ENCODE data around the gene MSANTD7.
A peak's percentile ranks its signal among the peaks of the same experiment; 100 is the strongest.
"Not testable (repeated sequence)": the region's sequence is repeated elsewhere in the genome, so short reads cannot be mapped to it uniquely, and the experiment has no call there.

Gene MSANTD7

GRCh38 chr10:14837757-14838581 is at the start of gene MSANTD7, which contains the start of the genes CDNF and HSPA14:
Gene MSANTD7 (plus strand): TSS chr10:14838306. CDS start chr10:14842285, 3,979 bp downstream.
Gene CDNF (minus strand): TSS chr10:14838037. CDS start chr10:14837946, 91 bp downstream.
Gene HSPA14 (plus strand): TSS chr10:14838306. CDS start chr10:14838403, 97 bp downstream.
- DNase-seq = peak; percentile 96 to 100 (median 99)
- intact Hi-C loops (cut with DNase I) = loop anchor here (2.0 to 5.0 kb wide), 3 partner anchors 41 to 231 kb away; partner anchors contain the start of genes DCLRE1C and SUV39H2

- intact Hi-C loops (cut with DNase I) = no loop called here
- DNase-seq = no peak
Measured at GRCh38 chr10:14798636-14799035, 39.5 kb upstream of the MSANTD7 start.

GRCh38 chr10:14800397-14800796 is 37.7 kb upstream of the MSANTD7 start:
- DNase-seq = no peak
- intact Hi-C loops (cut with DNase I) = no loop called here

GRCh38 chr10:14801723-14802122 is 36.4 kb upstream of the MSANTD7 start:
- intact Hi-C loops (cut with DNase I) = no loop called here
- no peak for DNase-seq

- intact Hi-C loops (cut with DNase I) = no loop called here
- DNase-seq = no peak
Measured at GRCh38 chr10:14803827-14804226, 34.3 kb upstream of the MSANTD7 start.

GRCh38 chr10:14806318-14806717 is 31.8 kb upstream of the MSANTD7 start:
- DNase-seq = no peak
- intact Hi-C loops (cut with DNase I) = no loop called here

GRCh38 chr10:14810969-14811953 is 26.8 kb upstream of the MSANTD7 start:
- intact Hi-C loops (cut with DNase I) = no loop called here
- no peak for DNase-seq

GRCh38 chr10:14812271-14812670 is 25.8 kb upstream of the MSANTD7 start:
- intact Hi-C loops (cut with DNase I) = no loop called here
- no peak for DNase-seq

- no peak for DNase-seq
- intact Hi-C loops (cut with DNase I) = no loop called here
Measured at GRCh38 chr10:14815681-14816080, 22.4 kb upstream of the MSANTD7 start.

GRCh38 chr10:14816717-14817116 is 21.4 kb upstream of the MSANTD7 start:
- intact Hi-C loops (cut with DNase I); DNase-seq: not testable (repeated sequence)

- DNase-seq = peak in 18 of 42 donors; percentile 8 to 70 (median 27)
- intact Hi-C loops (cut with DNase I) = loop anchor here (10.0 kb wide), 1 partner anchor 325 kb away; no protein-coding TSS in a partner anchor
Measured at GRCh38 chr10:14820010-14820774, 17.9 kb upstream of the MSANTD7 start.

- intact Hi-C loops (cut with DNase I) = loop anchor here (10.0 kb wide), 1 partner anchor 326 kb away; no protein-coding TSS in a partner anchor
- DNase-seq = no peak
Measured at GRCh38 chr10:14820775-14821154, 17.3 kb upstream of the MSANTD7 start.

- intact Hi-C loops (cut with DNase I) = loop anchor here (10.0 kb wide), 1 partner anchor 327 kb away; no protein-coding TSS in a partner anchor
- DNase-seq = no peak
Measured at GRCh38 chr10:14821635-14822375, 16.3 kb upstream of the MSANTD7 start.

GRCh38 chr10:14822879-14823755 is 15.0 kb upstream of the MSANTD7 start:
- intact Hi-C loops (cut with DNase I) = loop anchor here (10.0 kb wide), 1 partner anchor 328 kb away; no protein-coding TSS in a partner anchor
- DNase-seq = peak in 33 of 42 donors; percentile 15 to 74 (median 49)

GRCh38 chr10:14823966-14824365 is 14.1 kb upstream of the MSANTD7 start:
- intact Hi-C loops (cut with DNase I) = loop anchor here (10.0 kb wide), 1 partner anchor 329 kb away; no protein-coding TSS in a partner anchor
- DNase-seq = no peak

- intact Hi-C loops (cut with DNase I) = loop anchor here (10.0 kb wide), 1 partner anchor 331 kb away; no protein-coding TSS in a partner anchor
Measured at GRCh38 chr10:14826076-14826829, 11.9 kb upstream of the MSANTD7 start.

More at GRCh38 chr10:14826076-14826829, 11.9 kb upstream of the MSANTD7 start:
- no peak for DNase-seq

All from head of caudate nucleus (tissue), 42 donors.